ENCODE results near the gene FOXA1. TPM values are rescaled to one million over a fixed set of nuclear protein-coding genes. Genes with fewer than 3 reads are reported as not detected.

The FOXA1 gene
- total and polyA plus RNA-seq, 9 of the 15 experiments (the other 6 are each of a cell fraction or from before 2014, with no cell fraction given) = 0.20 to 3.0 (median 1.3) TPM

DNA sequence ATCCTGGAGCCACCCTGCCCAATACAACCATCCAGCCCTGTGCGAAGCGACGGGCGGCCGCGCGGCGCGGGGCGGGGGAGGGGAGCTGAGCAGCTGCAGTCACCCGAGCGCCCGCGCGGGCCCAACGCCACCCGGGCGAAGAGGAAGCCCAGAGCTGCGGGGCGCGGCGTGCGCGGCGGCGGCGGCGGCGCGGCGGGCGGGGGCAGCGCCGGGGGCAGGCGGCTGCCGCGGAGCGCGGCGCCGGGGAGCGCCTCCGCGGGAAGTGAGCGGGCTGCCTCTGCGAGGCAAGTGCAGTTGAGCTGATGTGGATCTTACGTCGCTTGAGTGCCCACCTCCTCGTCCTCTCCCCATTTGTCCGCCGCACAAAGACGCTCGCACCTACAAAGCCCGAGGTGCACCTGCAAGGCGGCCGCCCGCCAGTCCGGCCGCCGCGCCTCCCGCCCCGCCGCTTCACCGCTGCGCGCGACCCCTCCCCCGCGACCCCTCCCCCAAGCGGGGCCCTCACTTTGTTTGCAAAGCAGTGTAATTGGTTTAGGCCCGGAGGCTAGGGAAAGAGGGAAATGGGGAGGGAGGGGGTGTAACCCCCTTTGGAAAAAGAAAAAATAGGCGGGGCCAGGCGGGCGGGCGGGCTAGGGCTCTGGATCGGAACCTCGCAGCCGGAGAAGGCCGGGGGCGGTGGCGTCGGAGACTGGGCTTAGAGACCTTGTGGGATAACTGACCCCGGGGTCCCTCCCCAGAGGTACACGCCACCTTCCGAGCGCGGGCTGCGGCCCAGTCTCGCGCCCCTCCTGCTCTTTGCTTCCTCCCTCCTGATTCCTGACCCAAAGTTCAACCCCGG, at the start of gene FOXA1, which contains the start of gene TTC6 (continued):
- TF ChIP-seq NFYB (IDR thresholded peaks at IDR 0.05; ENCODE audit: extremely low read depth, insufficient read length) = no peak
- no peak for TF ChIP-seq ZNF699 (CRISPR knock-in tag; IDR thresholded peaks at IDR 0.05; ENCODE audit: insufficient replicate concordance)
- peak; percentile 72 for TF ChIP-seq POLR2G (IDR thresholded peaks at IDR 0.05; ENCODE audit: low read depth, low read length)
- TF ChIP-seq, protein P1, sequence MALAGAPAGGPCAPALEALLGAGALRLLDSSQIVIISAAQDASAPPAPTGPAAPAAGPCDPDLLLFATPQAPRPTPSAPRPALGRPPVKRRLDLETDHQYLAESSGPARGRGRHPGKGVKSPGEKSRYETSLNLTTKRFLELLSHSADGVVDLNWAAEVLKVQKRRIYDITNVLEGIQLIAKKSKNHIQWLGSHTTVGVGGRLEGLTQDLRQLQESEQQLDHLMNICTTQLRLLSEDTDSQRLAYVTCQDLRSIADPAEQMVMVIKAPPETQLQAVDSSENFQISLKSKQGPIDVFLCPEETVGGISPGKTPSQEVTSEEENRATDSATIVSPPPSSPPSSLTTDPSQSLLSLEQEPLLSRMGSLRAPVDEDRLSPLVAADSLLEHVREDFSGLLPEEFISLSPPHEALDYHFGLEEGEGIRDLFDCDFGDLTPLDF (CRISPR knock-in tag; IDR thresholded peaks at IDR 0.05) = no peak
- TF ChIP-seq ZNF695 (CRISPR knock-in tag; IDR thresholded peaks at IDR 0.05) = no peak
- TF ChIP-seq PHF8 (IDR thresholded peaks at IDR 0.05; ENCODE audit: borderline replicate concordance, low read length) = peak; percentile 46; the same call in 1 of the 2 replicates
- no peak for TF ChIP-seq FUS (optimal IDR thresholded peaks at IDR 0.05; ENCODE audit: low read depth, low read length)
- no peak for TF ChIP-seq PURB (CRISPR knock-in tag; IDR thresholded peaks at IDR 0.05; ENCODE audit: low read depth)
- TF ChIP-seq FOXP1 (CRISPR knock-in tag; IDR thresholded peaks at IDR 0.05) = no peak
- no peak for TF ChIP-seq ETV6 (IDR thresholded peaks at IDR 0.05; ENCODE audit: borderline replicate concordance in 1 of 2, low read depth in 2 of 2, low read length in 1 of 2)
- TF ChIP-seq ETV6 (CRISPR knock-in tag; IDR thresholded peaks at IDR 0.05; ENCODE audit: borderline replicate concordance) = no peak
- no peak for TF ChIP-seq ZNF324 (CRISPR knock-in tag; IDR thresholded peaks at IDR 0.05)
- TF ChIP-seq ZFPM2 (CRISPR knock-in tag; IDR thresholded peaks at IDR 0.05) = no peak
